ENCODE data around the gene CIAO1.

DNA sequence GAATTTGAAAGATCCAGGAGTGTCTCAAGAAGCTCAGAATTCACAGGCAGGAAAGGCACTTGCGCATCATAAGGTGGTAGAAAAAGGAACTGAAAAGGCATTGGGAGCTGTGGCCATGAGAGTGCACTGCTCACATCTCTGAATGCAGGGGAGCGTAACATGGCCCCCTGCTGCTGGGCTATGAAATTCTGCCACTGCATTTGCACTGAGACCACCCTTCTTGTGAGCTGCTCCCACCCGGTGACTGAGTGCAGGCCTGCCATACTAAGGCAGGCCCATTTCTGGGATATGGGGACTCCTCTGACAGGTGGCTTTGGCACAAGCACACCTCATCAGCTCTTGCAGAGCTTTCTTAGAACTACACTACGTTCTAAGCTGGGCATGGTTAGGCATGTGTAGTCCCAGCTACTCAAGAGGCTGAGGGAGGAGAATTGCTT is 32.1 kb upstream of the CIAO1 start:
- no peak for TF ChIP-seq JUNB (IDR thresholded peaks at IDR 0.05)
- TF ChIP-seq, protein P1, sequence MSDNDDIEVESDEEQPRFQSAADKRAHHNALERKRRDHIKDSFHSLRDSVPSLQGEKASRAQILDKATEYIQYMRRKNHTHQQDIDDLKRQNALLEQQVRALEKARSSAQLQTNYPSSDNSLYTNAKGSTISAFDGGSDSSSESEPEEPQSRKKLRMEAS (IDR thresholded peaks at IDR 0.05) = no peak
- no peak for TF ChIP-seq SMC3 (IDR thresholded peaks at IDR 0.05)
- TF ChIP-seq, protein P2, sequence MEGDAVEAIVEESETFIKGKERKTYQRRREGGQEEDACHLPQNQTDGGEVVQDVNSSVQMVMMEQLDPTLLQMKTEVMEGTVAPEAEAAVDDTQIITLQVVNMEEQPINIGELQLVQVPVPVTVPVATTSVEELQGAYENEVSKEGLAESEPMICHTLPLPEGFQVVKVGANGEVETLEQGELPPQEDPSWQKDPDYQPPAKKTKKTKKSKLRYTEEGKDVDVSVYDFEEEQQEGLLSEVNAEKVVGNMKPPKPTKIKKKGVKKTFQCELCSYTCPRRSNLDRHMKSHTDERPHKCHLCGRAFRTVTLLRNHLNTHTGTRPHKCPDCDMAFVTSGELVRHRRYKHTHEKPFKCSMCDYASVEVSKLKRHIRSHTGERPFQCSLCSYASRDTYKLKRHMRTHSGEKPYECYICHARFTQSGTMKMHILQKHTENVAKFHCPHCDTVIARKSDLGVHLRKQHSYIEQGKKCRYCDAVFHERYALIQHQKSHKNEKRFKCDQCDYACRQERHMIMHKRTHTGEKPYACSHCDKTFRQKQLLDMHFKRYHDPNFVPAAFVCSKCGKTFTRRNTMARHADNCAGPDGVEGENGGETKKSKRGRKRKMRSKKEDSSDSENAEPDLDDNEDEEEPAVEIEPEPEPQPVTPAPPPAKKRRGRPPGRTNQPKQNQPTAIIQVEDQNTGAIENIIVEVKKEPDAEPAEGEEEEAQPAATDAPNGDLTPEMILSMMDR (IDR thresholded peaks at IDR 0.05) = no peak
